ENCODE results near the gene SLC1A4.

SLC1A4 gene

DNA sequence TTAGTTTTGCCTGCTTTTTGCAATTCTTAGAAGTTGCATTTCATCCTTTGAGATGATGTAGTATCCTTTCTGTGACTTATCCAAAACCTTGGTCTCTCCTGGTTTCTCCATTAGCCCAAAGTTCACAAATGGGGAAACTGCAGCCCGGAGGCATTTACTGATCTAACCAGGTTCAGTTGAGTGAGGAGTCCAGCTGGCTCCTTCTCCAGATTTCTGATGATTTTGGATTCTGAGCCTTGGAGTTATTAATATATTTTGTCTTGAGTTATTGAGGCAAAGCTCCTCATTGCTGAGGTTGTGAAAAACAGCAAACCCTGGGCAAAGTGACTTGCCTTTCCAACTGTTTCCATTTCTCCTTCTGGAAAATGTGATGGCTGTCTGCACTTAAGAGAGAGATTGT, 1.7 kb downstream of the SLC1A4 start:
- H3K4me3 ChIP-seq (replicated peaks; ENCODE audit: low read depth, low read length) = peak overlapping the region; percentile 75
- no peak for TF ChIP-seq CTCF (IDR thresholded peaks at IDR 0.05; ENCODE audit: low read length, missing control alignments)
- no peak for DNase-seq (ENCODE audit: low read depth)

DNA sequence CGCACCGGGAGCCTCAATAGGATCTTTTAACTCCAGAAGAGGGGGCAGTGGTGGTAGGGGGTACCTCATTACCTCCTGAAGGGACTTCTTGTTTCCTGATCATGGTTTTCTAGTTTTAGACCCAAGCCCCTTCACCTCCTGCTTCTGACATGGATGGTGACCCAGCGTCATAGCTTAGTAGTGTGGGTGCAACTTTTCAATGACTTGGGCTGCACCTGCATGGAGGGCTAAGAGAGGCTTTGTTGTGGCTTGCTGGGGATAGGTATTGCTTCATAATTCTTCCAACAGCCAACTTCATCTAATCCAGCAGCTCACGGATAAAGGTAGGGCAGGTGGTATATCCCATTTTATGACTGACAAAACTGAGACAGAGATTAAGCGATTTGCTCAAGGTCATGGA, 3.0 kb downstream of the SLC1A4 start:
- DNase-seq (ENCODE audit: low read depth) = no peak
- H3K4me3 ChIP-seq (replicated peaks; ENCODE audit: low read depth, low read length) = no peak overlapping the region
- TF ChIP-seq CTCF (IDR thresholded peaks at IDR 0.05; ENCODE audit: low read length, missing control alignments) = no peak

- no peak for DNase-seq (ENCODE audit: low read depth)
- TF ChIP-seq CTCF (IDR thresholded peaks at IDR 0.05; ENCODE audit: low read length, missing control alignments) = no peak
Measured at GRCh38 chr2:64992990-64993389, 3.8 kb downstream of the SLC1A4 start.

DNA sequence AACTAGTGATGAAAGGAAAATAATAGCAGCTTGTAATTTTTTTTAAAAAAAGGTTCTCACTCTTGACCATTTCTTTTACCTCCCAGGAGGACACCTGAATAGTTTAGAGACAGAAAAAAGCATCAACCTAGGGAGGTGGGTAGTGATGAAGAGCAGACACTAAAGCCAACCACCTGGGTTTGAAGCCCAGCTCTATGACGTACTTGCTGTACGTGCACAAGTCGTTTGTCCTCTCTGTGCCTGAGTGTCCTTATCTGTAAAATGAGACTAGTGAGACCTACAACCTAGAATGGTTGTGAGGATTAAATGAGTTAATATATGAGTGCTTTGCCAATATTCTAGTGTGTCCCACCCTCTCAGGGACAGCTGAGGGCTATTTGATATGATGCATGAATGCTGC, 5.8 kb downstream of the SLC1A4 start:
- no peak overlapping the region for H3K4me3 ChIP-seq (replicated peaks; ENCODE audit: low read depth, low read length)
- TF ChIP-seq CTCF (IDR thresholded peaks at IDR 0.05; ENCODE audit: low read length, missing control alignments) = no peak
- DNase-seq (ENCODE audit: low read depth) = no peak

More at GRCh38 chr2:64992990-64993389, 3.8 kb downstream of the SLC1A4 start:
- H3K4me3 ChIP-seq (replicated peaks; ENCODE audit: low read depth, low read length) = no peak overlapping the region

- no peak overlapping the region for H3K4me3 ChIP-seq (replicated peaks; ENCODE audit: low read depth, low read length)
- no peak for DNase-seq (ENCODE audit: low read depth)
- no peak for TF ChIP-seq CTCF (IDR thresholded peaks at IDR 0.05; ENCODE audit: low read length, missing control alignments)
Measured at GRCh38 chr2:64996871-64997307, 7.7 kb downstream of the SLC1A4 start.

GRCh38 chr2:64998658-64999061, 9.5 kb downstream of the SLC1A4 start:
- no peak overlapping the region for H3K4me3 ChIP-seq (replicated peaks; ENCODE audit: low read depth, low read length)
- TF ChIP-seq CTCF (IDR thresholded peaks at IDR 0.05; ENCODE audit: low read length, missing control alignments) = no peak
- DNase-seq (ENCODE audit: low read depth) = peak; percentile 67

- DNase-seq (ENCODE audit: low read depth) = no peak
- TF ChIP-seq CTCF (IDR thresholded peaks at IDR 0.05; ENCODE audit: low read length, missing control alignments) = no peak
- H3K4me3 ChIP-seq (replicated peaks; ENCODE audit: low read depth, low read length) = no peak overlapping the region
Measured at GRCh38 chr2:64999754-65000153, 10.6 kb downstream of the SLC1A4 start.
